ENCODE data around the gene FAM3C.

- TF ChIP-seq, protein P1, sequence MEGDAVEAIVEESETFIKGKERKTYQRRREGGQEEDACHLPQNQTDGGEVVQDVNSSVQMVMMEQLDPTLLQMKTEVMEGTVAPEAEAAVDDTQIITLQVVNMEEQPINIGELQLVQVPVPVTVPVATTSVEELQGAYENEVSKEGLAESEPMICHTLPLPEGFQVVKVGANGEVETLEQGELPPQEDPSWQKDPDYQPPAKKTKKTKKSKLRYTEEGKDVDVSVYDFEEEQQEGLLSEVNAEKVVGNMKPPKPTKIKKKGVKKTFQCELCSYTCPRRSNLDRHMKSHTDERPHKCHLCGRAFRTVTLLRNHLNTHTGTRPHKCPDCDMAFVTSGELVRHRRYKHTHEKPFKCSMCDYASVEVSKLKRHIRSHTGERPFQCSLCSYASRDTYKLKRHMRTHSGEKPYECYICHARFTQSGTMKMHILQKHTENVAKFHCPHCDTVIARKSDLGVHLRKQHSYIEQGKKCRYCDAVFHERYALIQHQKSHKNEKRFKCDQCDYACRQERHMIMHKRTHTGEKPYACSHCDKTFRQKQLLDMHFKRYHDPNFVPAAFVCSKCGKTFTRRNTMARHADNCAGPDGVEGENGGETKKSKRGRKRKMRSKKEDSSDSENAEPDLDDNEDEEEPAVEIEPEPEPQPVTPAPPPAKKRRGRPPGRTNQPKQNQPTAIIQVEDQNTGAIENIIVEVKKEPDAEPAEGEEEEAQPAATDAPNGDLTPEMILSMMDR (conservative IDR thresholded peaks at IDR 0.05 in 1 of 2, IDR thresholded peaks at IDR 0.05 in 1 of 2; ENCODE audit: low read depth in 1 of 2, low read length in 2 of 2): no peak
- TF ChIP-seq EZH2 (IDR thresholded peaks at IDR 0.05; ENCODE audit: low read length, missing control alignments): no peak
Measured at GRCh38 chr7:121402701-121403100, 6.6 kb upstream of the FAM3C start.
